Measurements from ENCODE around the gene FASN.
A peak's percentile ranks its signal among the peaks of the same experiment; 100 is the strongest.

Gene FASN

DNA sequence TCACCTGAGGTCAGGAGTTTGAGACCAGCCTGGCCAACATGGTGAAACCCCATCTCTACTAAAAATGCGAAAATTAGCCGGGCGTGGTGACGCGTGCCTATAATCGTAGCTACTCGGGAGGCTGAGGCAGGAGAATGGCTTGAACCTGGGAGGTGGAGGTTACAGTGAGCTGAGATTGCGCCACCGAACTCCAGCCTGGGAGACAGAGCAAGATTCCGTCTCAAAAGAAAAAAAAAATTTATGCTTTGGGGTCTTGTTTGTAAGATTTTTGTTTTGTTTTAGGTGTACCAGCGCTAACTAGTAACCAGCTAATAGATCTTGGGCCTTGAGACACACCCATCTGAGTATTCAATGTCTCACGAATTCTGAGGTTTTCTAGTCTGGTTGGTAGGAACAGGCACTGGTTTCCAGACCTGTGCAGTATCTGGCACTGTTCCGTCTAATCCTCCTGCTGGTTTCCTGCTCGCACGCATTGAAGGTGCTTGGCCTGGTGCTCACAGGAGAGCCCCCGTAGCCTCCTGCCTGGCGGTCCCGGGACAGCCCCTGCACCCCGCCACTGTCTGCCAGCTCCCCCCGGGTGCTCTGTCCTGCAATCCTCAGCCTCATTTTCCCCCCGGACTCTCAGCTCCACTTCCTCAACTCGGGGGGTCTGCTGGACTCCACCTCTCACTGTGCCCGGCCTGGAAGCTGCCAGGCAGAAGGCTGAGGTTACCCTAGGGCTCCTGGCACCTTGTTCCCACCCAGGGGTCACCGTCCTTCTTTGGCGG lies 21.8 kb downstream of the FASN start:
- no peak overlapping the region for H3K4me3 ChIP-seq (ENCODE audit: low read depth, low read length)
- H3K4me1 ChIP-seq: no peaks in the 10 kb centered on the region
- no peak for DNase-seq
- peaks cover 32% of the 10 kb centered on the region for H3K36me3 ChIP-seq
- H3K27me3 ChIP-seq: no peaks in the 10 kb centered on the region
- TF ChIP-seq CTCF (IDR thresholded peaks at IDR 0.05; ENCODE audit: low read depth, low read length): no peak
- no peaks in the 10 kb centered on the region for H3K9me3 ChIP-seq

DNA sequence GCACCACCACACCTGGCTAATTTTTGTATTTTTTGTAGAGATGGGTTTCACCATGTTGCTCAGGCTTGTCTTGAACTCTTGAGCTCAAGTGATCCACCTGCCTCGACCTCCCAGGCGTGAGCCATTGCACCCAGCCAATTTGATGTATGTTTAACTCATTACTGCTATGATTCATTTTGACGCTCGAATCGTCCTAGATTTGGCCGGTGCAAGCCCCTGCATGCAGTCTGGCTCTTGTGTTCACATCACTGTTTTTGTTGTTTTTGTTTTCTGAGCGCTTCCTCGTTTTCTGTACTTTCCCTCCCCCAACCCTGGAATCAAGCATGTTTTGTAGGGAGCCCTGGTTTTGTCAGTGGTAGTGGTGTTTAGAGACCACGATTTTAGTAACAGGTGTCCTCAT lies 24.6 kb downstream of the FASN start:
- no peaks in the 10 kb centered on the region for H3K27me3 ChIP-seq
- H3K4me1 ChIP-seq: no peaks in the 10 kb centered on the region
- no peak for DNase-seq
- no peak overlapping the region for H3K4me3 ChIP-seq (ENCODE audit: low read depth, low read length)
- no peak for TF ChIP-seq CTCF (IDR thresholded peaks at IDR 0.05; ENCODE audit: low read depth, low read length)
- no peaks in the 10 kb centered on the region for H3K9me3 ChIP-seq
- H3K36me3 ChIP-seq: peaks cover 9% of the 10 kb centered on the region

DNA sequence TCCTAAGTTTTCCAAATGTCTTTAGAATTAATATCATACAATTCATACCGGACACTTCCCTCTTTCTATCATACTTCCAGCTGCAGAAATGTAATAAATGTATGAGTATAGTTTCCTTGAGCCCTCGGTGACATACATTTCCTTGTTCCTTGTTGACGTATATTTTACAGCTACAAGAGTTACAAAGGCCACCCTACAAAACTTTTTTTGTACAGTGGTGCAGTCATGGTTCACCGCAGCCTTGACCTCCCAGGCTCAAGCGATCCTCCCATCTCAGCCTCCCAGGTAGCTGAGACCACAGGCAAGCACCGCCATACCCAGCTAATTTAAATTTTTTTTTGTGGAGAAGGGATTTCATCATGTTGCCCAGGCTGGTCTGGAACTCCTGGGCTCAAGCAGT lies 25.2 kb downstream of the FASN start:
- no peak for TF ChIP-seq CTCF (IDR thresholded peaks at IDR 0.05; ENCODE audit: low read depth, low read length)
- Histone ChIP-seq H3K4me1 (no peaks in the 10 kb centered on the region), H3K27me3 (no peaks in the 10 kb centered on the region), H3K4me3 (ENCODE audit: low read depth, low read length) (no peak overlapping the region), H3K36me3 (peaks cover 3% of the 10 kb centered on the region), H3K9me3 (no peaks in the 10 kb centered on the region)
- DNase-seq: no peak

- no peak for DNase-seq
- Histone ChIP-seq H3K4me1 (no peaks in the 10 kb centered on the region), H3K9me3 (no peaks in the 10 kb centered on the region), H3K27me3 (no peaks in the 10 kb centered on the region), H3K36me3 (no peaks in the 10 kb centered on the region), H3K4me3 (ENCODE audit: low read depth, low read length) (no peak overlapping the region)
- no peak for TF ChIP-seq CTCF (IDR thresholded peaks at IDR 0.05; ENCODE audit: low read depth, low read length)
Measured at GRCh38 chr17:82070611-82071010, 27.4 kb downstream of the FASN start.

- DNase-seq: peak; percentile 62
- no peak for TF ChIP-seq CTCF (IDR thresholded peaks at IDR 0.05; ENCODE audit: low read depth, low read length)
Measured at GRCh38 chr17:82065638-82066303, 32.3 kb downstream of the FASN start, which contains the start of gene DUS1L. TSS of gene DUS1L (minus strand) at chr17:82065804. CDS start at chr17:82065059, 745 bp downstream.

DNA sequence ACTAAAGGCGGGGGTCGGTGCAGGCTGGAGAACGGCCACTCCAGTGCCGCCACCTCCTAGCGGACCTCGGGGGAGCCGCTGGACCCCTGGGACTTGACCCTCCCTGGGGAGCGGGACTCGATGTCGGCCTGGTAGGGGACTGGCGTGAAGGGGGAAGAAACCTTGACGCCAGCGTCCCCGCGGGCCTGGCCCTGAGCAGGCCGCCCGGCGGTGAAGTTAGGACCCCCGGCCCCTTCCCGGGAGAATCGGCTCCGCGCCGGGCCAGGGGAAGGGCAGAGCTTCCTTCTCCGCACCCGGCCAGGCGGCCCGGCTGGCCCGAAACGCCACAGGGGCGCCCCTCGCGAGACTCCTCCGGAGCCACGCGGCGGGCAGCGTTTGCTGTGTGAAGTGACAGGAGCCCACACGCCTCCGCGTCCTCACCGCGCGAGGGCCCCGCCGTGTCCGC lies 32.8 kb downstream of the FASN start:
- Histone ChIP-seq H3K36me3 (peaks cover 41% of the 10 kb centered on the region), H3K4me1 (no peaks in the 10 kb centered on the region), H3K27me3 (no peaks in the 10 kb centered on the region), H3K9me3 (no peaks in the 10 kb centered on the region), H3K4me3 (ENCODE audit: low read depth, low read length) (peak overlapping the region; percentile 93)
- no peak for TF ChIP-seq CTCF (IDR thresholded peaks at IDR 0.05; ENCODE audit: low read depth, low read length)
- no peak for DNase-seq

More at GRCh38 chr17:82065638-82066303, 32.3 kb downstream of the FASN start, which contains the start of gene DUS1L:
- Histone ChIP-seq H3K27me3 (no peaks in the 10 kb centered on the region), H3K36me3 (peaks cover 36% of the 10 kb centered on the region), H3K9me3 (no peaks in the 10 kb centered on the region), H3K4me3 (ENCODE audit: low read depth, low read length) (peak within 1 kb of the TSS; percentile 93), H3K4me1 (no peaks in the 10 kb centered on the region)
